ENCODE results near the gene NEDD4L. TPM values are rescaled to one million over a fixed set of nuclear protein-coding genes. Genes with fewer than 3 reads are reported as not detected.

The NEDD4L gene
- polyA plus RNA-seq, 1 donor (not counting 4 experiments of a cell fraction or from before 2014, with no cell fraction given), result 52.6 TPM

- Histone ChIP-seq H3K4me1 (ENCODE audit: control insufficient read depth, extremely low read depth, insufficient read depth, low read length) (peaks cover 25% of the 10 kb centered on the region), H3K36me3 (ENCODE audit: control insufficient read depth in 2 of 2, extremely low read depth in 1 of 2, insufficient read depth in 2 of 2, low read length in 2 of 2) (no peaks in the 10 kb centered on the region), H3K79me2 (ENCODE audit: control insufficient read depth, insufficient read depth, low read length) (peaks cover 18% of the 10 kb centered on the region), H3K4me3 (ENCODE audit: control insufficient read depth in 2 of 3, extremely low read depth in 1 of 3, insufficient read depth in 2 of 3, low read depth in 1 of 3, low read length in 3 of 3) (no peak overlapping the region), H3K27me3 (ENCODE audit: control insufficient read depth, extremely low read depth, insufficient read depth, low read length) (no peaks in the 10 kb centered on the region), H3K4me2 (ENCODE audit: control insufficient read depth, extremely low read depth, insufficient read depth, low read depth, low read length) (no peak overlapping the region), H3K9me3 (ENCODE audit: control insufficient read depth, low read depth, low read length) (no peaks in the 10 kb centered on the region), H3K27ac (ENCODE audit: control insufficient read depth, insufficient read depth, low read length) (no peak overlapping the region), H2AFZ (ENCODE audit: control insufficient read depth, low read length) (no peak overlapping the region), H3K9me1 (ENCODE audit: control insufficient read depth, extremely low read depth, insufficient read depth, low read length) (peaks cover 4% of the 10 kb centered on the region), H3K9ac (ENCODE audit: control insufficient read depth, extremely low read depth, insufficient read depth, low read length) (no peak overlapping the region), H4K20me1 (ENCODE audit: control insufficient read depth, extremely low read depth, insufficient read depth, low read length) (no peaks in the 10 kb centered on the region)
- DNase-seq (ENCODE audit: low read depth, low spot score) (no peak), FAIRE-seq (no peak)
- TF ChIP-seq CTCF (optimal IDR thresholded peaks at IDR 0.05 in 1 of 3, IDR thresholded peaks at IDR 0.05 in 1 of 3, conservative IDR thresholded peaks at IDR 0.05 in 1 of 3; ENCODE audit: extremely low read depth in 1 of 3, insufficient read depth in 2 of 3, low read length in 3 of 3) (no peak), EZH2 (IDR thresholded peaks at IDR 0.05; ENCODE audit: low read length) (no peak)
- dilution Hi-C loops (cut with MboI; ENCODE audit: extremely low pct_ligation_motif_present, low sequenced_read_pairs), result no loop called here
These were observed 145.0 kb downstream of the NEDD4L start for GRCh38 chr18:58188996-58189395.

GRCh38 chr18:58190842-58191530, 147.0 kb downstream of the NEDD4L start:
- H2AFZ ChIP-seq (ENCODE audit: control insufficient read depth, low read length), result no peak overlapping the region
- no peak overlapping the region for H3K4me3 ChIP-seq (ENCODE audit: control insufficient read depth in 2 of 3, extremely low read depth in 1 of 3, insufficient read depth in 2 of 3, low read depth in 1 of 3, low read length in 3 of 3)
- peaks cover 28% of the 10 kb centered on the region for H3K4me1 ChIP-seq (ENCODE audit: control insufficient read depth, extremely low read depth, insufficient read depth, low read length)
- no peaks in the 10 kb centered on the region for H3K27me3 ChIP-seq (ENCODE audit: control insufficient read depth, extremely low read depth, insufficient read depth, low read length)
- H3K36me3 ChIP-seq (ENCODE audit: control insufficient read depth in 2 of 2, extremely low read depth in 1 of 2, insufficient read depth in 2 of 2, low read length in 2 of 2), result no peaks in the 10 kb centered on the region
- H3K79me2 ChIP-seq (ENCODE audit: control insufficient read depth, insufficient read depth, low read length), result peaks cover 17% of the 10 kb centered on the region
- H3K9me1 ChIP-seq (ENCODE audit: control insufficient read depth, extremely low read depth, insufficient read depth, low read length), result peaks cover 1% of the 10 kb centered on the region
- FAIRE-seq (no peak), DNase-seq (ENCODE audit: low read depth, low spot score) (no peak)
- H3K4me2 ChIP-seq (ENCODE audit: control insufficient read depth, extremely low read depth, insufficient read depth, low read depth, low read length), result no peak overlapping the region
- no peak overlapping the region for H3K9ac ChIP-seq (ENCODE audit: control insufficient read depth, extremely low read depth, insufficient read depth, low read length)
- TF ChIP-seq EZH2 (IDR thresholded peaks at IDR 0.05; ENCODE audit: low read length) (no peak), CTCF (optimal IDR thresholded peaks at IDR 0.05 in 1 of 3, IDR thresholded peaks at IDR 0.05 in 1 of 3, conservative IDR thresholded peaks at IDR 0.05 in 1 of 3; ENCODE audit: extremely low read depth in 1 of 3, insufficient read depth in 2 of 3, low read length in 3 of 3) (no peak)
- dilution Hi-C loops (cut with MboI; ENCODE audit: extremely low pct_ligation_motif_present, low sequenced_read_pairs), result no loop called here
- H4K20me1 ChIP-seq (ENCODE audit: control insufficient read depth, extremely low read depth, insufficient read depth, low read length), result no peaks in the 10 kb centered on the region
- no peaks in the 10 kb centered on the region for H3K9me3 ChIP-seq (ENCODE audit: control insufficient read depth, low read depth, low read length)
- no peak overlapping the region for H3K27ac ChIP-seq (ENCODE audit: control insufficient read depth, insufficient read depth, low read length)

Measured in keratinocyte (primary cell).